ENCODE results near the gene HOXB7. TPM values are rescaled to one million over a fixed set of nuclear protein-coding genes. Genes with fewer than 3 reads are reported as not detected.
A peak's percentile ranks its signal among the peaks of the same experiment; 100 is the strongest.

Gene HOXB7
- total and polyA plus RNA-seq, 8 donors: 0.35 to 1.3 (median 0.70) TPM; not detected in 2

DNA sequence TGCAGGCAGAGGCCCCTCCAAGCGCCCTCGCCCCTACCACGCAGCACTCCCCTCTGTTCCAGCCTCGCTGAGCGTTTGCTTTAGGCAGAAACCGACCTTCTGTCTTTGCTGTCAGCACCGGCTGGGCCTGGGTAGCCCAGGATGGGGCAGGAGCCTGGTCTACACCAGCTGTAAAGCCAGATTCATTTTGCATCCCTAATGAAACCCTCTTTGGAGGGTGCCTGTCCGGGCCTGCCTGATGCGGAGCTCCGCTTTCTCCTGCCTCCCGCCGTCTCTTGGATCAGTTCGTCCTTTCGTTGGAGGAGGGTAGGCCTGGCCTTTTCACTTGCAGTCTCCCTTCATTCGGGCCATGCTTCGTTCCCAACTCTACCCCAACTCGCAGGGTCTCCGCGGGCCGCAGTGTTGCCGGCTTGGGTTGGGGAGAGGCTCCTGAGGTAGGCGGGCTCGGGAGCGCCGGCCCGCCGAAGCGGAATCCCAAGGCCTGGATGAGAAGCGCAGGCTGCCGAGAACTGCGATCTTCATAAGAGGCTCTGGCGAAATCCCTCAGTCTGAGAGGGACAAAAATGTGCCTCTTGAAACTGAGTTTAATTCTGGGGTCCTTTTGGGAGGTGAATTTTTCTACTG lies 9.1 kb upstream of the HOXB7 start:
- Histone ChIP-seq H3K4me3 (no peak overlapping the region), H3K27ac (no peak overlapping the region), H3K36me3 (no peaks in the 10 kb centered on the region), H3K9me3 (no peaks in the 10 kb centered on the region), H3K27me3 (peaks cover 9 to 68% (median 26%) of the 10 kb centered on the region in 4 donors), H3K4me1 (peaks cover 1% of the 10 kb centered on the region in 3 donors)
- intact Hi-C loops (cut with DNase I): loop anchor here in 1 of 3 donors (10.0 kb wide), 1 partner anchor 475 kb away; no protein-coding TSS in a partner anchor
- FAIRE-seq: no peak
- WGBS, 2 donors: 16 to 18% methylated on average over 32 of the region's 32 CpGs
- TF ChIP-seq, protein P1, sequence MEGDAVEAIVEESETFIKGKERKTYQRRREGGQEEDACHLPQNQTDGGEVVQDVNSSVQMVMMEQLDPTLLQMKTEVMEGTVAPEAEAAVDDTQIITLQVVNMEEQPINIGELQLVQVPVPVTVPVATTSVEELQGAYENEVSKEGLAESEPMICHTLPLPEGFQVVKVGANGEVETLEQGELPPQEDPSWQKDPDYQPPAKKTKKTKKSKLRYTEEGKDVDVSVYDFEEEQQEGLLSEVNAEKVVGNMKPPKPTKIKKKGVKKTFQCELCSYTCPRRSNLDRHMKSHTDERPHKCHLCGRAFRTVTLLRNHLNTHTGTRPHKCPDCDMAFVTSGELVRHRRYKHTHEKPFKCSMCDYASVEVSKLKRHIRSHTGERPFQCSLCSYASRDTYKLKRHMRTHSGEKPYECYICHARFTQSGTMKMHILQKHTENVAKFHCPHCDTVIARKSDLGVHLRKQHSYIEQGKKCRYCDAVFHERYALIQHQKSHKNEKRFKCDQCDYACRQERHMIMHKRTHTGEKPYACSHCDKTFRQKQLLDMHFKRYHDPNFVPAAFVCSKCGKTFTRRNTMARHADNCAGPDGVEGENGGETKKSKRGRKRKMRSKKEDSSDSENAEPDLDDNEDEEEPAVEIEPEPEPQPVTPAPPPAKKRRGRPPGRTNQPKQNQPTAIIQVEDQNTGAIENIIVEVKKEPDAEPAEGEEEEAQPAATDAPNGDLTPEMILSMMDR (IDR thresholded peaks at IDR 0.05): no peak
- no peak for ATAC-seq
- no peak for DNase-seq

DNA sequence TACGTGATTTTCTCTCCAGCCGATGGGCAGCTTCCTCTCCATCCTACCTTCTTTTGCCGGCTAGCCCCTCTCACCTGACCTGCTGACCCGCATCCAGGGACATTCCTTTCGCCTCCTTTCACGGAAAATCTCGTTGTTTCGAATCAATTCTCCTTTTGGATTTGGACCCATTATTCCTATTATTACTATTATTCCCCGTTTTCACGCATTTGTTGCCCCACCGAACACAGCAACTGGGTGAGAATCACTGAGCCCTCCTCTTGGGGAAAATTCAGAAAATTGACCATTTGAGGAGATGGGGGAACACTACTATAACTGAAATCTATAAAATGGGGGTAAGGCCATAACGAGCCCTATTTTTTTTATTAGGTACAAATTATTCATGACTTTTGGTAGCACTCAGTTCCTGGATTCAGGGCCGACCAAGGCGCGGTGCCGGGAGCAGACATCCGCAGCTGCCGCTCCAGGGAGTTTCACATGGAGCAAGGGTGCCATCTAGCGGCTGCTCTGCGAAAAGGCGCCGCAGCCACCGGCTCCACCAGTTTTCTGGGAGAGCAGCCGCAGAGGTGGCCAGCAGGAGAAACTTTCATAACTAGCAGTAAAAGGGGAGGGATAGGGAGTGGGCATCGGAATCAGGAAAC lies 7.6 kb upstream of the HOXB7 start:
- DNase-seq: peak; percentile 75 to 98 (median 92)
- Histone ChIP-seq H3K27ac (no peak overlapping the region), H3K27me3 (peaks cover 9 to 71% (median 24%) of the 10 kb centered on the region in 4 donors), H3K36me3 (no peaks in the 10 kb centered on the region), H3K4me3 (no peak overlapping the region), H3K9me3 (no peaks in the 10 kb centered on the region), H3K4me1 (no peaks in the 10 kb centered on the region)
- TF ChIP-seq, protein P1 (IDR thresholded peaks at IDR 0.05): peak; percentile 92 to 97 (median 97)
- ATAC-seq: peak; percentile 94 to 99 (median 97)
- intact Hi-C loops (cut with DNase I): loop anchor here in 1 of 3 donors (10.0 kb wide), 1 partner anchor 474 kb away; no protein-coding TSS in a partner anchor
- peak; percentile 74 for FAIRE-seq
- whole genome bisulfite sequencing, 2 donors: 3% methylated on average over 25 of the region's 25 CpGs

DNA sequence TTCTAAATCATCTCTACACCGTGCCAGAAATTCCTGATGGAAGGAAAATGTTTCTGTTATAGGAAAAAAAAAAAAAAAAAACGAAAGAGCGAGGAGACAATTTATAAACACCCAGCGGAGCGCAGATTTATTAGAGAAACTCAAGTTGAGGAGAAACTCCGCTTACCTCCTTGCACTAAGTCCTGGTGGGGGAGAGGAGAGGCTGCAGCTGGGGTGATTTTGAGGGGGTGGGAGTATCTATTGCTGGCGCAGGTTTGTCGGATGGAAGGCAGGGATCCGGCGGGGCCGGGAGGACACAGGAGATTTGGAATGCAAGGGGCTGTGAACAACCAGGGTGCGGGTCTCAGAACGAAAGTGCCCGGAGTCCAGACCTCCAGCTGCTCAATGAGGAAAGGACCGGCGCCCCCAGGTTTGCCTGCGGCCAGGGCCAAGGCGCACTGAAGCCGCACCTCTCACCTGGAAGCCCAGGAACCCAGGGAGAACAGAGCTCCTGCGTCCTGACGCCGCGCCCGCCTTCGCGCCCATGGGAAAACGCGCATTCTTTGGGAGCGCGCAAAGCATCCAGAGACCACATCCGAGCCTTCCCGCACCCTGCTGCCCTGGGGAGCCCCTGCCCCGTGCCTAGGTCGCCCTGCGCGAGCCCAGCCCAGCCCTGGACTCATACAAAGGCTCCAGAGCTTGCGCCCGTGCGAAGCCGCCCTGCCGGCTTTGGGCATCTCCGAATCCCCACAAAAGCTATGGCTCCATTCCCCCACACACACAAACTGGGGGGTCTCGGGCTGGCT lies 6.8 kb upstream of the HOXB7 start:
- WGBS, 2 donors: 8 to 9% methylated on average over 33 to 43 of the region's 43 CpGs
- no peaks in the 10 kb centered on the region for H3K4me1 ChIP-seq
- DNase-seq (no peak), FAIRE-seq (no peak), ATAC-seq (no peak)
- H3K27ac ChIP-seq: no peak overlapping the region
- H3K4me3 ChIP-seq: no peak overlapping the region
- H3K36me3 ChIP-seq: no peaks in the 10 kb centered on the region
- no peaks in the 10 kb centered on the region for H3K9me3 ChIP-seq
- intact Hi-C loops (cut with DNase I): loop anchor here in 1 of 3 donors (10.0 kb wide), 1 partner anchor 473 kb away; no protein-coding TSS in a partner anchor
- TF ChIP-seq, protein P1 (IDR thresholded peaks at IDR 0.05): no peak
- peaks cover 9 to 73% (median 23%) of the 10 kb centered on the region in 4 donors for H3K27me3 ChIP-seq

DNA sequence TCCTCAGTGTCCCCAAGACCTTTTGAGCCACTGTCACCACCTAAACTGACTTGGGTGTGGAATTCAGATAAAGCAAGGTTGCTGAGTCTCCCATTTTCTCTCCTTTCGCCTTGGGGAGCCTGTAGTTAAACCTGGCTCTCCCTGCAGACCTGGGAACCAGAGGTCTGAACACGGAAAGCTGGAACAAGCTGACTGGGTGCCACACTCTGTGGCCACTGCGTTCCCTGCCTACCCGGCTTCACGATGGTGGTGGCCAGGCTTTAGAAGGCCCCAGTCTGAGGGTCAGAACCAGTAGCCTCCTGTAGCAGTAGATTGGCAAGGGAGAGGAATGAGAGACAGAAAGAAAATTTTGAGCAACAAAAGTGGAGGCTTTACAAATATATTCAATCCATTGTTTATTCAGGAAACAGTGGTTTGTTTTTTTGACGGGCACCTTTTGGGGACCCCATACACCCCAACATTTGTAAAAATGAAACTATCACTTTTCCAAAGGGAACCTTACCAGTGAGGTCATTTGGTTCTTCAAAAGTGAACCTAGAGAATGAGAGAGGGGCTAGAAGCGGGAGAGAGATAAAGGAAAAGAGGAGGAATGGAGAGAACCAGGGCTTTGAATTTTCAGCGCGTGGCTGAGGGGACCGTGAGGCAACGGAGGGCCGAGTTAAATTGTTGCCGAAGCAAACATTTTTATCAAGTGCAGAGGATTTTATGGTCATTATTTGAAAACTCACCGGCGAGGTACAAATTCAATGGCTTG lies 6.1 kb upstream of the HOXB7 start:
- DNase-seq: no peak
- WGBS, 2 donors: 11 to 14% methylated on average over 15 of the region's 15 CpGs
- FAIRE-seq: no peak
- TF ChIP-seq, protein P1 (IDR thresholded peaks at IDR 0.05): no peak
- intact Hi-C loops (cut with DNase I): loop anchor here in 1 of 3 donors (10.0 kb wide), 1 partner anchor 472 kb away; no protein-coding TSS in a partner anchor
- Histone ChIP-seq H3K4me1 (no peaks in the 10 kb centered on the region), H3K4me3 (no peak overlapping the region), H3K36me3 (no peaks in the 10 kb centered on the region), H3K27ac (no peak overlapping the region), H3K27me3 (peaks cover 9 to 69% (median 22%) of the 10 kb centered on the region in 4 donors), H3K9me3 (no peaks in the 10 kb centered on the region)
- ATAC-seq: no peak

Measured in pancreas (tissue), 10 donors.